B cell (primary cell): Measurements from ENCODE around the gene KLHL33. TPM values are rescaled to one million over a fixed set of nuclear protein-coding genes. Genes with fewer than 3 reads are reported as not detected.

Source experiments
- ATAC-seq: fragments of 200-7000 bp; cut with Tn5 transposase; one replicate; pipeline ENCODE4 v1.10.0; 2021; ENCODE audit warnings: low read depth, mild to moderate bottlenecking, moderate number of reproducible peaks, moderate library complexity
- CTCF ChIA-PET: fragments of 350-600 bp; sonication (Branson Sonifier 250); formaldehyde crosslinking; loops from one replicate; lab custom pipeline; 2021; ENCODE audit warnings: antibody characterized with exemption, inconsistent platforms; lab: Charles Lee
- POLR2A ChIA-PET: fragments of 350-600 bp; sonication (Branson Sonifier 250); formaldehyde crosslinking; loops from one replicate; lab custom pipeline; 2021; ENCODE audit warnings: antibody characterized with exemption; lab: Charles Lee
- DNase-seq: peaks from one replicate; pipeline ENCODE4 v3.0.0; 2013
- H2AFZ ChIP-seq: 2 replicates; pipeline ENCODE4 v1.6.1; 2012; ENCODE audit warnings: mild to moderate bottlenecking, low read depth, low read length; ENCODE audit not compliant: insufficient read depth, poor library complexity, severe bottlenecking
- H3K27ac ChIP-seq, 2 donors: 1 replicate in 1 of 2; 2 replicates in 1 of 2; pipeline ENCODE4 v1.5.1; 2012 to 2013; ENCODE audit warnings: low read length in 2 of 2, mild to moderate bottlenecking in 2 of 2, moderate library complexity in 1 of 2
- H3K27me3 ChIP-seq, 4 experiments: fragments of 200-600 bp in 1 of 4; sonication (generic) in 1 of 4; replicated peaks in 1 of 4; 1 replicate in 2 of 4; 2 replicates in 2 of 4; pipeline versions ENCODE4 v1.6.1 to v1.7.0; 2013 to 2016; ENCODE audit warnings: low read length in 3 of 4, mild to moderate bottlenecking in 2 of 4, mixed read lengths in 1 of 4, moderate library complexity in 1 of 4; ENCODE audit not compliant: insufficient read depth in 4 of 4, control insufficient read depth in 3 of 4; ENCODE audit errors: control extremely low read depth in 1 of 4
- H3K36me3 ChIP-seq, 2 experiments: replicated peaks in 1 of 2; 1 replicate in 1 of 2; 2 replicates in 1 of 2; pipeline versions ENCODE4 v1.6.1 to v1.7.1; 2013; ENCODE audit warnings: low read length in 1 of 2; ENCODE audit not compliant: insufficient read depth in 2 of 2, control insufficient read depth in 1 of 2; ENCODE audit errors: control extremely low read depth in 1 of 2, extremely low read depth in 1 of 2
- H3K4me1 ChIP-seq, 2 donors: fragments of 200-600 bp in 1 of 2; sonication (generic) in 1 of 2; 1 replicate in 1 of 2; 2 replicates in 1 of 2; pipeline versions ENCODE4 v1.5.1 to v1.6.1; 2013 to 2017; ENCODE audit warnings: low read length in 2 of 2; ENCODE audit not compliant: control insufficient read depth in 2 of 2, insufficient read depth in 2 of 2
- H3K4me2 ChIP-seq: replicated peaks from 2 replicates; pipeline ENCODE3; 2012; ENCODE audit warnings: mild to moderate bottlenecking, low read depth, low read length; ENCODE audit not compliant: poor library complexity, severe bottlenecking
- H3K4me3 ChIP-seq, 5 experiments: fragments of 200-600 bp in 1 of 5; sonication (generic) in 1 of 5; 1 replicate in 3 of 5; 2 replicates in 2 of 5; pipeline versions ENCODE4 v1.5.1 to v1.7.0; 2011 to 2016; ENCODE audit warnings: low read length in 4 of 5, mild to moderate bottlenecking in 4 of 5, low read depth in 2 of 5, control low read depth in 1 of 5, moderate library complexity in 1 of 5; ENCODE audit not compliant: insufficient read depth in 1 of 5; ENCODE audit errors: control extremely low read depth in 1 of 5, extremely low read depth in 1 of 5
- H3K79me2 ChIP-seq: fragments of 200-600 bp; sonication (generic); one replicate; pipeline ENCODE4 v1.6.0; 2016; ENCODE audit warnings: low read length; ENCODE audit not compliant: control insufficient read depth, insufficient read depth
- H3K9ac ChIP-seq: fragments of 200-600 bp; sonication (generic); 2 replicates; pipeline ENCODE4 v1.6.1; 2017; ENCODE audit warnings: mild to moderate bottlenecking, low read length, moderate library complexity
- H3K9me3 ChIP-seq, 3 donors: one replicate each; pipeline versions ENCODE4 v1.6.1 to v1.7.1; 2013; ENCODE audit warnings: low read length in 2 of 3; ENCODE audit not compliant: control insufficient read depth in 2 of 3, insufficient read depth in 1 of 3; ENCODE audit errors: control extremely low read depth in 1 of 3
- H4K20me1 ChIP-seq: 2 replicates; pipeline ENCODE4 v1.6.0; 2012; ENCODE audit warnings: mild to moderate bottlenecking, low read length; ENCODE audit not compliant: insufficient read depth, control insufficient read depth, poor library complexity, severe bottlenecking
- H3K27ac Mint-ChIP-seq: one replicate; pipeline ENCODE4 v1.8.0; 2021; ENCODE audit warnings: mixed read lengths
- H3K27me3 Mint-ChIP-seq: one replicate; pipeline ENCODE4 v1.8.0; 2021; ENCODE audit warnings: mixed read lengths
- H3K4me1 Mint-ChIP-seq: one replicate; pipeline ENCODE4 v1.8.0; 2021; ENCODE audit warnings: mixed read lengths
- H3K4me3 Mint-ChIP-seq: one replicate; pipeline ENCODE4 v1.8.0; 2021; ENCODE audit warnings: mixed read lengths
- H3K9me3 Mint-ChIP-seq: one replicate; pipeline ENCODE4 v1.8.0; 2022; ENCODE audit warnings: mixed read lengths; ENCODE audit not compliant: insufficient read depth
- EZH2 ChIP-seq: IDR thresholded peaks from 2 replicates; pipeline ENCODE4 v1.6.1; 2012; ENCODE audit warnings: borderline replicate concordance, low read depth, mild to moderate bottlenecking, moderate library complexity, low read length; ENCODE audit not compliant: insufficient read depth, poor library complexity, severe bottlenecking
- WGBS: methylation state at CpG from one replicate; pipeline ENCODE4 v1.1.5; 2013; ENCODE audit warnings: missing lambda C conversion rate; ENCODE audit not compliant: insufficient coverage; 5-methylcytosine and 5-hydroxymethylcytosine counted together
- intact Hi-C: fragments of 100-400 bp; cut with micrococcal nuclease; formaldehyde crosslinking; loops from one replicate; pipeline ENCODE4 v1.10.0; 2022
- polyA plus RNA-seq: library from polyadenylated mRNA; depleted of rRNA; stranded (reverse); fragments of >200 nt; gene quantifications from 2 replicates; pipeline ENCODE4 v1.2.3, GENCODE V29; 2012
- total RNA-seq, 2 donors: library from RNA; stranded (reverse); fragments of 120-200 nt in 1 of 2; gene quantifications; 1 replicate in 1 of 2; 2 replicates in 1 of 2; pipeline versions ENCODE4 v1.2.3 to v1.2.4, GENCODE V29; 2013 to 2022
- TF ChIP-seq, protein P1 (sequence below): fragments of 200-600 bp; IDR thresholded peaks from one replicate; pipeline ENCODE4 v1.8.0; 2022; ENCODE audit warnings: antibody characterized with exemption, mild to moderate bottlenecking

The KLHL33 gene
- total and polyA plus RNA-seq, 2 donors (not counting 1 experiment from before 2014, with no cell fraction given), result 0.20 to 0.25 TPM

DNA sequence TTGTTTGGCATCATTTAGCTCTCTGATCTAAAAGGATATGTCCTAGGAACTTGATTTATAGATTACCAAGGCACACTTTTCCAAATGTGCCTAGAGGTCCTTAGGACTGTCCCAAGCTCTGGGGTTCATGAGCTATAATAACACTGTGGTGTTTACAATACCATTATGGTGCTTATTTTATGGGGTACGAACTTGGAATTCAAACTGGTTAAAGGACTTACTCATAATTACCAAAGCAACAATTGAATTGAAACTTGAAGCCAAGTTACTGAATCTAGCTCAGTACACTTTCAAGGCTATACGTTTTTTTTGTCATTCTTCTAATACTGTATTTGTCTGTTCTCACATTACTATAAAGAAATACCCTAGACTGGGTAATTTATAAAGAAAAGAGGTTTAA is 13.1 kb downstream of the KLHL33 start:
- H3K27ac Mint-ChIP-seq, result no peak overlapping the region
- H3K4me1 ChIP-seq, result peaks cover 19 to 25% of the 10 kb centered on the region in 2 donors

DNA sequence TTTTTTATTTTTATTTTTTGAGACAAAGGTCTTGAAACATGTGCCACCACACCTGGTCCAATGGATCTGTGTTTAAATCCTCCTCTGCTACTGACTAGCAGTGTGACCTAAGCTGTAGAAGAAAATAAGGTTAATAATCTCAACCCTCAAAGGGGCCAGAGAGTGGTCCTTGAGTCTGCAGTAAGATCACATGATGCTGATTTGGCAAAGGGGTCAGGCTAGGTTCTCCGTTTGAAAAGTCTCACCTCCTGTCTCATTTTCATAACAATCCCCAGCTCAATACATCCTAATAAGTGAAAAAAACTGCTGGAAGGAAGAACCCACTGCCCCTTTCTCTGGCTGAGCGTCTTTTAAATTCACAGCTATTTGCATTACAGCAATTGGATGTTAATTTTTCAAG is 14.7 kb downstream of the KLHL33 start:
- no peak overlapping the region for H3K9ac ChIP-seq
- H2AFZ ChIP-seq, result no peak overlapping the region
- H3K4me2 ChIP-seq, result no peak overlapping the region
- POLR2A ChIA-PET, result no interaction called here
- 100% methylated on average over 1 of the region's 2 CpGs for WGBS
- no peaks in the 10 kb centered on the region for H3K9me3 Mint-ChIP-seq
- no peak overlapping the region for H3K4me3 ChIP-seq
- H3K27ac ChIP-seq, result no peak overlapping the region
- CTCF ChIA-PET, result no interaction called here
- H3K27me3 ChIP-seq, result no peaks in the 10 kb centered on the region
- no peaks in the 10 kb centered on the region for H4K20me1 ChIP-seq
- DNase-seq (no peak), ATAC-seq (no peak)
- no peak overlapping the region for H3K4me3 Mint-ChIP-seq
- no peaks in the 10 kb centered on the region for H3K9me3 ChIP-seq
- H3K27me3 Mint-ChIP-seq, result no peaks in the 10 kb centered on the region
- intact Hi-C loops, result no loop called here
- peaks cover 25% of the 10 kb centered on the region for H3K4me1 Mint-ChIP-seq
- H3K4me1 ChIP-seq, result peaks cover 13 to 18% of the 10 kb centered on the region in 2 donors
- TF ChIP-seq EZH2, result no peak
- TF ChIP-seq, protein P1, sequence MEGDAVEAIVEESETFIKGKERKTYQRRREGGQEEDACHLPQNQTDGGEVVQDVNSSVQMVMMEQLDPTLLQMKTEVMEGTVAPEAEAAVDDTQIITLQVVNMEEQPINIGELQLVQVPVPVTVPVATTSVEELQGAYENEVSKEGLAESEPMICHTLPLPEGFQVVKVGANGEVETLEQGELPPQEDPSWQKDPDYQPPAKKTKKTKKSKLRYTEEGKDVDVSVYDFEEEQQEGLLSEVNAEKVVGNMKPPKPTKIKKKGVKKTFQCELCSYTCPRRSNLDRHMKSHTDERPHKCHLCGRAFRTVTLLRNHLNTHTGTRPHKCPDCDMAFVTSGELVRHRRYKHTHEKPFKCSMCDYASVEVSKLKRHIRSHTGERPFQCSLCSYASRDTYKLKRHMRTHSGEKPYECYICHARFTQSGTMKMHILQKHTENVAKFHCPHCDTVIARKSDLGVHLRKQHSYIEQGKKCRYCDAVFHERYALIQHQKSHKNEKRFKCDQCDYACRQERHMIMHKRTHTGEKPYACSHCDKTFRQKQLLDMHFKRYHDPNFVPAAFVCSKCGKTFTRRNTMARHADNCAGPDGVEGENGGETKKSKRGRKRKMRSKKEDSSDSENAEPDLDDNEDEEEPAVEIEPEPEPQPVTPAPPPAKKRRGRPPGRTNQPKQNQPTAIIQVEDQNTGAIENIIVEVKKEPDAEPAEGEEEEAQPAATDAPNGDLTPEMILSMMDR, result no peak
- H3K36me3 ChIP-seq, result no peaks in the 10 kb centered on the region
- no peaks in the 10 kb centered on the region for H3K79me2 ChIP-seq
- no peak overlapping the region for H3K27ac Mint-ChIP-seq

More for the DNA sequence above, 13.1 kb downstream of the KLHL33 start:
- no peaks in the 10 kb centered on the region for H4K20me1 ChIP-seq
- no peaks in the 10 kb centered on the region for H3K9me3 ChIP-seq
- WGBS, result no CpG with 5 or more reads among the region's 2 CpGs
- Mint-ChIP-seq H3K4me3 (no peak overlapping the region), H3K4me1 (peaks cover 35% of the 10 kb centered on the region), H3K27me3 (no peaks in the 10 kb centered on the region), H3K9me3 (no peaks in the 10 kb centered on the region)
- ChIA-PET CTCF (interaction anchor here (1.0 to 4.2 kb wide), 2 partner anchors 8 to 93 kb away, joined by 3 to 35 read pairs; partner anchors contain the start of gene TEP1), POLR2A (no interaction called here)
- no peak overlapping the region for H3K4me2 ChIP-seq
- no peak overlapping the region for H3K4me3 ChIP-seq
- H2AFZ ChIP-seq, result no peak overlapping the region
- no peaks in the 10 kb centered on the region for H3K36me3 ChIP-seq
- TF ChIP-seq, protein P1, result no peak
- H3K27ac ChIP-seq, result no peak overlapping the region
- ATAC-seq (no peak), DNase-seq (no peak)
- intact Hi-C loops, result no loop called here
- no peaks in the 10 kb centered on the region for H3K27me3 ChIP-seq
- H3K79me2 ChIP-seq, result no peaks in the 10 kb centered on the region
- H3K9ac ChIP-seq, result no peak overlapping the region
